ENCODE data around the gene ATN1.
"Not testable (repeated sequence)": the region's sequence is repeated elsewhere in the genome, so short reads cannot be mapped to it uniquely, and the experiment has no call there.

The ATN1 gene

DNA sequence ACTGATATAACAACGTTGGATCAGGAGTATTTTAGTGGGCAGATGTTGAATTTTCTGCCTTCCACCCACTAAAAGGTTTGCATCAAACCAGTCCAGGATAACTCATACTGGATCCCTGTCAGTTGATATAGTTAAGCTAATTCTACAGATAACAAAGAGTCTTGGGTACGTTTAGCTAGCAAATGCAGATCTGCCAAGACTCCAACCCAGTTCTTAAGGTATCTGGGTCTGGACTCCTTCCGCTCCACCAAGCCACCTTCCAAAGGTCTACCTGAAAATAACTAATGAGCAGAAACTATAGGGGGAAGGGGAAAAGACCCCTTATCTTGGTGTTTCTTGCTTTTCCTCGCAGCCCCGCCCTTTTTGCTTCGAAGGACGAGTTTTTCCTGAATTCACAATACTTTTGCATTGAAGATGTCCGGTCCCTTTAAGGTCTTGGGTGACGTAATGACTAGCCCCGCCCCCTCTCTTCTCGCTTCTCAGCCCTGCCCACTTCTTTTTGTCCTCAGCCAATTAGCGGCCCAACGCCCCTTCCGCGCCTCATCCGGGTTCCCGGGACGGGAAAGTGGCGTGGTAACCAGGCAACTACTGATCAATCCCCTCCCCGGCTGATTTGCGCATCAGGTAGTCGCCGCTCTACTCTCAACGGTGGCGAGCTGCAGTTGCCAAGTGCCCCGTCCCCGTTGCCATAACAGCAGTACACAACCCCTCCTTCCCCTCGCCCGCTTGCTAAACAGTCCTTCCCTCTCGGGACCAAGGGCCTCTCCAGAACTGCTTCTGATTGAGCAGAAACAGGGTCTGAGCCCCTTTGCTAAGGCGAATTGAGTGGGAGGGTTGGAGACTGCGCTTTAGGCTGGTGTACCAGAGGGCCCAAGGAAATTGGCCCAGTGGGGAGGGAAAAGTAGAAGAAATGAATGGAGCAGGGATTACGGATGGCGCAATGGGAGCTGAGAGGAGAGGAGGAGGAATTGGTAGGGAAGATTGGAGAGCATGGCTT is 23.2 kb upstream of the ATN1 start, which contains the start of gene LRRC23:
Gene LRRC23, plus strand, starts transcription at position 543 of the 997 bp plus-strand sequence. CDS start 812 bp downstream, outside the sequence.
- peak; percentile 95 to 97 for DNase-seq (ENCODE audit: low read depth in 2 of 2, low spot score in 1 of 2)

GRCh38 chr12:6905414-6906040 is 22.2 kb upstream of the ATN1 start:
- no peak for DNase-seq (ENCODE audit: low read depth in 2 of 2, low spot score in 1 of 2)

DNA sequence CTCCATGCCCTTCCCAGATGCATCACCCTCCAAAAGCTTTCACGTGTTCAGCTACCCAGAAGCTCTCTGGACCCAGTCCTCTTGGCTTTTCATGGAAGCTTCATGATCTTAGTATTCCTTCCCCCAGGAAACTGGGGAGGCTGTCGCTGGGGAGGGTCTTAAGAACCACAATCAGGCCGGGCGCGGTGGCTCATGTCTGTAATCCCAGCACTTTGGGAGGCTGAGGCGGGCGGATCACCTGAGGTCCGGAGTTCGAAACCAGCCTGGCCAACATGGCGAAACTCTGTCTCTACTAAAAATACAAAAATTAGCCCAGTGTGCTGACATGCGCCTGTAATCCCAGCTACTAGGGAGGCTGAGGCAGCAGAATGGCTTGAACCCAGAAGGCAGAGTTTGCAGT is 19.6 kb upstream of the ATN1 start:
- not testable (repeated sequence) for DNase-seq (ENCODE audit: low read depth in 2 of 2, low spot score in 1 of 2)

DNA sequence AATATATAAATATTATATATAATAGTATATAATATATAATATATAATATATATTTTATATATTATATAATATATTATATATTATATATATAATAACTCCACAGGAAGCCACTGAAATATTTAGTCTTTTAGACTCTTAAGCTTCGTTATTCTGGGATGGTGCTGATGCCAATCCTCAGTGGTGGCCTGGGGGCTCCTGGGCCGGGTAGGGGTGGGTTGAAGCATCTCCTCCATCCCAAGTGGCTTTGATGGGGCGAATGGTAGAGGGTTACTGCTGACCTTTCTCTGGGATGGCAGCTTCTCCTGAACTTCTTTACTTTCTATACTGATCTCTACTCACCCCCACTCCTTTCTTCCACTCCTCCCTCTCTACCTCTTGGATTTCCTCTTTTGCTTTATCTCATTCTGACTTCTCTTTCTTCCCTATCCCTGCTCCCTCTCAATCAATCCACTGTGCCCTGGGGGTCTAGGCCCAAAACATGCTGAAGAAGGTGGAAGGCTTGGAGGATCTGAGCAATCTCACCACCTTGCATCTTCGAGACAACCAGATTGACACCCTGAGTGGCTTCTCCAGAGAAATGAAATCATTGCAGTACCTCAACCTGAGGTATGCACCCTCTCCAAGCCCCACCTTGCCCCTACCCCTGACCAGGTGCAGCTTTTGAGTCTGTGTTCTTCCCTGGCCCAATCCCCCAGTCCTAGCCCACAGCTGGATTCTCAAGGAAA is 18.2 kb upstream of the ATN1 start:
- no peak for DNase-seq (ENCODE audit: low read depth in 2 of 2, low spot score in 1 of 2)

DNA sequence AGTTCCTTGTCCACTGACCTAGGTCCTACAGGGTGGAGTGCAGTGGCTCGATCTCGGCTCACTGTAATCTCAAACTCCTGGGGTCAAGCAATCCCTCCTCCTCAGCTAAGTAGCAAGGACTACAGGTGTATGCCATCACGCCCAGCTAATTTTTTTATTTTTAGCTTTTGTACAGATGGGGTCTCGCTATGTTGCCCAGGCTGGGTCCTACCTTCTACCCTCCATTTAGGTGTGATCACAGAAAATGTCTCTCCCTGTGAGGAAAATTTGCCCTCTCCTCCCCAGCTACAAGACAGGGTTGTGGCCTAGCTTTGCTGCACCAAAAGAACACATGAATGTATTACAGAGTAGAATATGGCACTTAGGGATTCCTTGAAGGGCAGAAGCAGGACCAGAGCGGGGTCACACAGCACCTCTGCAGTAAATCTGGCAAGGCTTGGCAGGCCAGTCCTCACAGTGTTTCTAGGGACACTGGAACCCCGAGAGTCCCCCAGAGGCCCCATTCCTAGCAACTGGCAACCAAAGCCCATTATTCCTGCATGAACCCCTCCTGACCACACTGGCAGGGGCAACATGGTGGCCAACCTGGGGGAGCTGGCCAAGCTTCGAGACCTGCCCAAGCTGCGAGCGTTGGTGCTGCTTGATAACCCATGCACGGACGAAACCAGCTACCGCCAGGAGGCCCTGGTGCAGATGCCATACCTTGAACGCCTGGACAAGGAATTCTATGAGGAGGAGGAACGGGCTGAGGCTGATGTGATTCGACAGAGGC is 15.4 kb upstream of the ATN1 start:
- DNase-seq (ENCODE audit: low read depth in 2 of 2, low spot score in 1 of 2) = no peak

GRCh38 chr12:6914246-6914946 is 13.4 kb upstream of the ATN1 start, which contains the start of gene ENO2:
Gene ENO2, plus strand, starts transcription at chr12:6914580. Its CDS starts 1,253 bp downstream, at chr12:6915833.
- DNase-seq (ENCODE audit: low read depth in 2 of 2, low spot score in 1 of 2) = peak in 1 of 2 donors; percentile 75

DNA sequence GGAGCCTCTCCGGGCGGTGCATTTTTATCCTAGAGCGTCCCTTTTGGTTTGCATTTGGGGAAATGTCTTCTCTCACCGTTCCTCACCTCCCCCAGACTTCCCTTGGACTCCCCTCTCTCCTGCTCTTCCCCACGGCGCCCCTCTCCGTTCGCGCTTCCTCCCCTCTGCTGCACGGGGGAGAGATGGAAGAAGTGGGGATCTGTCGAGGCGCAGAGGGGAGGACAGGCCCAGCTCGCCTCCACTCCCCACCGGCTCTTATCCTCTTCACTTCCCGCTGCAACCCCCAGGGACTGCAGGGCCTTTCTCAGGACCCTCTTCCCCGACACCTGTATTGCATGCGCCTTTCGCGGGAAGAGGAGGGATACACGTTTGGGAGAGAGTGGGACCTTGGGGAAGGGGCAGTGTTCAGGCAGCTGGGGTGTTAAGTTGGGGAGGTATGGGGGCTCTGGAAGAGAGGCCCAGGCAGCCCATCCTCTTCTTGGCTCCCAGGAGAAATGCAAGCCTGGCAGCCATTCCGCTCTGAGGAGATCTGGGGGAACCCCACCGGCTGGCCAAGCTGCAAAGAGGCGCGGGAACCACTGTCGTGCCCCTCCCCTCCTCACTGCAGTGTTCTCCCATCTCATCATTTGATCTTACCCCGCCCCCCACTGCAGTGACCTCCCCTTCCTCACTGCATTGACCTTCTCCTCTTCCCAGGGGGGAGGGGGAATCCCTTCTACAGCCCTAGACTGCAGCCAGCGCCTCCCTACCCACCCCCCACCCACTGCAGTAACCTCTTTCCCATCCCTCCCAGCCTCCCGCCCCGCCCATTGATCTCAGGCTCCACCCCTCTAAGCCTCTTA is 12.6 kb upstream of the ATN1 start:
- no peak for DNase-seq (ENCODE audit: low read depth in 2 of 2, low spot score in 1 of 2)

DNA sequence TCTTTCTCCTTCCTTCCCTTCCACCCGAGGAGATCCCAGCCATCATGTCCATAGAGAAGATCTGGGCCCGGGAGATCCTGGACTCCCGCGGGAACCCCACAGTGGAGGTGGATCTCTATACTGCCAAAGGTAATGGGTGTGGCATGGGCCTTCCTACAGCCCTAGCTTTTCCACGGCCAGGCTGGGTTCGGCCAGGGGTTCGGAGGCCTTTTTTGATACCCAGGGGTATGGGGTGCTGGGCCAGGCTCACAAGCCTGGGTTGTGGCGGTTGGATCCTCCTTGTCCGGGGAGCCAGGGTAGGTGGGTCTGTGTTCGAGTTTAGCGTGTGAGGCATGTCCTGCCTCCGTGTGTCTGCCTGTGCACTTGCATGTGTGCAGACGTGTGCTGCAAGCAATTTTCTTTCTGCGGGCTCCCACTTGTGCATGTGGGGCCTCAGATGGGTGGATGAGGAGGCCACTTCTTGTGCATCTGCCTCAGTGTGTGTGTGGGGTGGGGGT is 11.9 kb upstream of the ATN1 start:
- DNase-seq (ENCODE audit: low read depth in 2 of 2, low spot score in 1 of 2) = no peak

DNA sequence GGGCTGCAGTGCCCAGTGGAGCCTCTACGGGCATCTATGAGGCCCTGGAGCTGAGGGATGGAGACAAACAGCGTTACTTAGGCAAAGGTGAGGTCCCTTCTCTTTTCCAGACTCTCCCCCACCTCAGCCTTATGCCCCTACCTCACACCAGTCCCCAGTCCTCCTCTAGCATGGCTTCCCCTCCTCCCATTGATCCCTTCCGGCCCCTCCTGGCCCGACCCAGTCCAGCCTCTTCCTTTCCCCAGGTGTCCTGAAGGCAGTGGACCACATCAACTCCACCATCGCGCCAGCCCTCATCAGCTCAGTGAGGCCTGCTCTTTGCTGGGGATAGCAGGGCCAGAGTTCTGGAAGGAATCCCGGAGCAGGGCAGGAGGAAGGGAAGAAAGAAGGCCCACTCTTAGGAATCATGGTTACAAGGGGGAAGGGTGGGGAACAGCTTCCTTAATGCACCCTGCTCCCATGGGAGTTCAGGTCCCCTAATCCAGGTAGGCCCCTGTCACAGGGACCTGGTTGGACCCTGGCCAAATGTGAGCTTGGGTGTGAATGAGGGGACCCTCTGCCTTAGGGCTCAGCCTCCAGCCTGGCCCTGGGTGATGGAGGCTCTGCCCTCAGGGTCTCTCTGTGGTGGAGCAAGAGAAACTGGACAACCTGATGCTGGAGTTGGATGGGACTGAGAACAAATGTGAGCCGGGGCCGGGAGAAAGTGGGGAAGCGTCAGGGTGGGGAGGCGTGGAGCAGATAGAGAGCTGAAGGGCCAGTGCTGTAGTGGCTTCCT is 11.1 kb upstream of the ATN1 start:
- DNase-seq (ENCODE audit: low read depth in 2 of 2, low spot score in 1 of 2) = no peak

GRCh38 chr12:6917491-6918231 is 10.1 kb upstream of the ATN1 start:
- DNase-seq (ENCODE audit: low read depth in 2 of 2, low spot score in 1 of 2) = no peak

GRCh38 chr12:6919588-6919987 is 8.2 kb upstream of the ATN1 start:
- DNase-seq (ENCODE audit: low read depth in 2 of 2, low spot score in 1 of 2) = no peak

DNA sequence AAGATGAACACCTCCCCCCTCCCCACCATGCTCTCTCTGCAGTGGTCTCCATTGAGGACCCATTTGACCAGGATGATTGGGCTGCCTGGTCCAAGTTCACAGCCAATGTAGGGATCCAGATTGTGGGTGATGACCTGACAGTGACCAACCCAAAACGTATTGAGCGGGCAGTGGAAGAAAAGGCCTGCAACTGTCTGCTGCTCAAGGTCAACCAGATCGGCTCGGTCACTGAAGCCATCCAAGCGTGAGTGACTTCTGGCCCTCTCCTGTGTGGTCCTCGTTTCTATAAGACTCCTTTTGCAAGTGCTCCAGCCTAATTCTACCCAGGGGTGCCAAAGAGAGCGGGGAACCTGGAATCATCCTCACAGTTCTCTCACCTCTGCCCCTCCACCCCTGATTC is 6.2 kb upstream of the ATN1 start:
- no peak for DNase-seq (ENCODE audit: low read depth in 2 of 2, low spot score in 1 of 2)

- no peak for DNase-seq (ENCODE audit: low read depth in 2 of 2, low spot score in 1 of 2)
These were observed 5.5 kb upstream of the ATN1 start for GRCh38 chr12:6921996-6922946.

GRCh38 chr12:6923003-6923732 is 4.6 kb upstream of the ATN1 start:
- no peak for DNase-seq (ENCODE audit: low read depth in 2 of 2, low spot score in 1 of 2)

GRCh38 chr12:6923851-6924250 is 3.9 kb upstream of the ATN1 start:
- no peak for DNase-seq (ENCODE audit: low read depth in 2 of 2, low spot score in 1 of 2)

GRCh38 chr12:6925239-6925539 is 2.6 kb upstream of the ATN1 start:
- no peak for DNase-seq (ENCODE audit: low read depth in 2 of 2, low spot score in 1 of 2)
